ENCODE results near the gene ACOX1. TPM values are rescaled to one million over a fixed set of nuclear protein-coding genes. Genes with fewer than 3 reads are reported as not detected.

Gene ACOX1
- total and polyA plus RNA-seq, 2 of the 13 experiments (the other 11 are each of a cell fraction or from before 2014, with no cell fraction given), result 86.4 to 120 TPM

DNA sequence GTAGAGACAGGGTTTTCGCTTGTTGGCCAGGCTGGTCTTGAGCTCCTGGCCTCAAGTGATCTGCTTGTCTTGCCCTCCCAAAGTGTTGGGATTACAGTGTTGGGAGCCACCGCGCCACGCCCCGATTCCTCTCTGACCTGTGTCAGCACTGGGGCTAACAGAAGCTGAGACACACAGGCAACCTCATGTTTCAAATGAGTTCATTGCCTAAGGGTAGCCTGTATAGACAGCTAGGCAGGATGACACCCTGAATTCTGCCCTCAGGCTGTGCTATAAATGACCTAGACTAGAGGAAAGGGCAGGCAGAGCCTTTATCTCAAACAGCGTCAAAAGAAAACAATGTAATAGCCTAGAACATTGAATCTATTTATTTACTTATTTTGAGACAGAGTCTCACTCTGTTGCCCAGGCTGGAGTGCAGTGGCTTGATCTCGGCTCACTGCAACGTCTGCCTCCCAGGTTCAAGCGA lies 19.4 kb upstream of the ACOX1 start (continued):
- TF ChIP-seq KDM2A (CRISPR knock-in tag; IDR thresholded peaks at IDR 0.05; ENCODE audit: borderline replicate concordance, low read depth) (peak; percentile 50; the same call in 1 of the 2 replicates), ZZZ3 (CRISPR knock-in tag; IDR thresholded peaks at IDR 0.05; ENCODE audit: borderline replicate concordance) (peak; percentile 52; the same call in 1 of the 2 replicates), ZSCAN31 (CRISPR knock-in tag; IDR thresholded peaks at IDR 0.05; ENCODE audit: low read depth) (no peak), ESRRA (CRISPR knock-in tag; IDR thresholded peaks at IDR 0.05; ENCODE audit: low read depth) (no peak; the same call in 1 of the 2 replicates), ARID5B (CRISPR knock-in tag; IDR thresholded peaks at IDR 0.05) (peak; percentile 7; the same call in 1 of the 2 replicates), ZSCAN20 (CRISPR knock-in tag; IDR thresholded peaks at IDR 0.05; ENCODE audit: borderline replicate concordance) (peak; percentile 54), ZNF781 (CRISPR knock-in tag; IDR thresholded peaks at IDR 0.05; ENCODE audit: borderline replicate concordance, not compliant biosample characterization) (peak; percentile 58), ZBTB10 (CRISPR knock-in tag; IDR thresholded peaks at IDR 0.05; ENCODE audit: borderline replicate concordance) (0 out of 2 replicates have a peak, but pooled peaks have one; percentile 18), ZNF121 (CRISPR knock-in tag; IDR thresholded peaks at IDR 0.05) (peak; percentile 98), XRCC5 (optimal IDR thresholded peaks at IDR 0.05; ENCODE audit: low read length) (peak; percentile 24), ZNF510 (CRISPR knock-in tag; IDR thresholded peaks at IDR 0.05; ENCODE audit: low read depth) (peak; percentile 66; the same call in 1 of the 2 replicates), ZNF263 (CRISPR knock-in tag; IDR thresholded peaks at IDR 0.05) (0 out of 2 replicates have a peak, but pooled peaks have one; percentile 8), TFDP2 (CRISPR knock-in tag; IDR thresholded peaks at IDR 0.05) (0 out of 2 replicates have a peak, but pooled peaks have one; percentile 12), ZBTB3 (CRISPR knock-in tag; IDR thresholded peaks at IDR 0.05; ENCODE audit: borderline replicate concordance, low read depth) (peak; percentile 82)
- TF ChIP-seq, protein P1, sequence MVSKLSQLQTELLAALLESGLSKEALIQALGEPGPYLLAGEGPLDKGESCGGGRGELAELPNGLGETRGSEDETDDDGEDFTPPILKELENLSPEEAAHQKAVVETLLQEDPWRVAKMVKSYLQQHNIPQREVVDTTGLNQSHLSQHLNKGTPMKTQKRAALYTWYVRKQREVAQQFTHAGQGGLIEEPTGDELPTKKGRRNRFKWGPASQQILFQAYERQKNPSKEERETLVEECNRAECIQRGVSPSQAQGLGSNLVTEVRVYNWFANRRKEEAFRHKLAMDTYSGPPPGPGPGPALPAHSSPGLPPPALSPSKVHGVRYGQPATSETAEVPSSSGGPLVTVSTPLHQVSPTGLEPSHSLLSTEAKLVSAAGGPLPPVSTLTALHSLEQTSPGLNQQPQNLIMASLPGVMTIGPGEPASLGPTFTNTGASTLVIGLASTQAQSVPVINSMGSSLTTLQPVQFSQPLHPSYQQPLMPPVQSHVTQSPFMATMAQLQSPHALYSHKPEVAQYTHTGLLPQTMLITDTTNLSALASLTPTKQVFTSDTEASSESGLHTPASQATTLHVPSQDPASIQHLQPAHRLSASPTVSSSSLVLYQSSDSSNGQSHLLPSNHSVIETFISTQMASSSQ (IDR thresholded peaks at IDR 0.05; ENCODE audit: low read depth), result no peak
- TF ChIP-seq, protein P1 (CRISPR knock-in tag; IDR thresholded peaks at IDR 0.05; ENCODE audit: borderline replicate concordance), result peak; percentile 40; the same call in 1 of the 2 replicates
